ENCODE results near the gene WNK2.
A peak's percentile ranks its signal among the peaks of the same experiment; 100 is the strongest.

The WNK2 gene

DNA sequence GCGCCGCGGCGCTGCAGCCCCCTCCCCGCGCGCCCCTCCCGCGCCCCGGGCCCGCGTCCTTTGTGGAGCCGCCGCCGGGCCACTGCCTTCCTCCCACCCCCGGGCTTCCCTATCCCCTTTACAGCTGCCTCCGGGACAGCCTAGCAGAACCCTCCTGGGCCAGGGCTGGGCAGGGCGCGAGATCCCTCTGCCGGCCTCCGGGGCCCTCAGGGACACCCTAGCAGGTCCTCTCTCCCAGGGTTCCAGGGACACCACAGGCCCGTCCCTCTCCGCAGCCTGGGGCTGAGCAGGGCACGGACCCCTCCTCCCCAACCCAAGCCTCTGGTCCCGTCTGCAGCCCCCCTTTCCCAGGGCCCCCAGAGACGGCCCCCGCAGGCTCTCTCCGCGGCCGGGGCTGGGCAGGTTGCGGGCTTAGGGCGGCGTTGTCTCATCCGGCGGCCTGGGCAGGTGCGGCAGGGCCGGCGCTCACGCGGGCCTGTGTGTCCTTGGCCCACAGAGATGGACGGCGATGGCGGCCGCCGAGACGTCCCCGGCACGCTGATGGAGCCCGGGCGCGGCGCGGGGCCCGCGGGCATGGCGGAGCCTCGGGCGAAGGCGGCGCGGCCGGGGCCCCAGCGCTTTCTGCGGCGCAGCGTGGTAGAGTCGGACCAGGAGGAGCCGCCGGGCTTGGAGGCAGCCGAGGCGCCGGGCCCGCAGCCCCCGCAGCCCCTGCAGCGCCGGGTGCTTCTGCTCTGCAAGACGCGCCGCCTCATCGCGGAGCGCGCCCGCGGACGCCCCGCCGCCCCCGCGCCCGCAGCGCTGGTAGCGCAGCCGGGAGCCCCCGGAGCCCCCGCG is 710 bp downstream of the WNK2 start:
- Histone ChIP-seq H2BK5ac (ENCODE audit: low read length) (peak overlapping the region; percentile 50), H3K27ac (replicated peaks; ENCODE audit: low read length) (no peak overlapping the region), H3K4ac (ENCODE audit: low read length) (no peak overlapping the region), H2AK5ac (ENCODE audit: low read depth, low read length) (peak overlapping the region; percentile 77), H2AFZ (ENCODE audit: low read length) (peak overlapping the region; percentile 93), H3K4me2 (ENCODE audit: insufficient read depth, low read length, poor library complexity, severe bottlenecking) (peak overlapping the region; percentile 74), H3K4me1 (ENCODE audit: control insufficient read depth in 2 of 2, insufficient read depth in 1 of 2, low read depth in 1 of 2, low read length in 2 of 2) (peaks cover 13 to 27% of the 10 kb centered on the region in 2 donors), H2BK12ac (ENCODE audit: low read length) (no peak overlapping the region), H3K79me1 (ENCODE audit: low read depth, low read length) (peaks cover 7% of the 10 kb centered on the region), H4K91ac (ENCODE audit: low read depth, low read length, poor library complexity) (no peak overlapping the region), H3K23ac (ENCODE audit: low read depth, low read length, poor library complexity) (peak overlapping the region; percentile 70), H3K9me3 (replicated peaks in 1 of 2; ENCODE audit: control insufficient read depth in 2 of 2, insufficient read depth in 1 of 2, low read depth in 1 of 2, low read length in 2 of 2) (no peaks in the 10 kb centered on the region), H2BK120ac (ENCODE audit: low read depth, low read length) (no peak overlapping the region), H3K27me3 (ENCODE audit: control insufficient read depth in 3 of 3, insufficient read depth in 3 of 3, low read depth in 1 of 3, low read length in 3 of 3) (peaks cover 0 to 74% (median 48%) of the 10 kb centered on the region in 3 experiments), H3K18ac (ENCODE audit: low read length) (peak overlapping the region; percentile 94), H4K8ac (ENCODE audit: low read depth, low read length) (no peak overlapping the region), H3K9ac (ENCODE audit: low read depth, low read length, poor library complexity) (peak overlapping the region; percentile 88), H3K14ac (ENCODE audit: low read length) (peak overlapping the region; percentile 50), H2BK15ac (ENCODE audit: low read length) (no peak overlapping the region), H3K36me3 (replicated peaks in 1 of 2; ENCODE audit: control insufficient read depth in 2 of 2, insufficient read depth in 2 of 2, low read length in 2 of 2) (no peaks in the 10 kb centered on the region), H3K4me3 (ENCODE audit: low read length in 2 of 2) (peak overlapping the region; percentile 52 to 91)
- WGBS, 2 donors (ENCODE audit: extremely low coverage in 2 of 2, insufficient read length in 2 of 2, insufficient replicate concordance in 1 of 2): no CpG with 5 or more reads among the region's 97 CpGs
- DNase-seq (ENCODE audit: low spot score): peak; percentile 23

DNA sequence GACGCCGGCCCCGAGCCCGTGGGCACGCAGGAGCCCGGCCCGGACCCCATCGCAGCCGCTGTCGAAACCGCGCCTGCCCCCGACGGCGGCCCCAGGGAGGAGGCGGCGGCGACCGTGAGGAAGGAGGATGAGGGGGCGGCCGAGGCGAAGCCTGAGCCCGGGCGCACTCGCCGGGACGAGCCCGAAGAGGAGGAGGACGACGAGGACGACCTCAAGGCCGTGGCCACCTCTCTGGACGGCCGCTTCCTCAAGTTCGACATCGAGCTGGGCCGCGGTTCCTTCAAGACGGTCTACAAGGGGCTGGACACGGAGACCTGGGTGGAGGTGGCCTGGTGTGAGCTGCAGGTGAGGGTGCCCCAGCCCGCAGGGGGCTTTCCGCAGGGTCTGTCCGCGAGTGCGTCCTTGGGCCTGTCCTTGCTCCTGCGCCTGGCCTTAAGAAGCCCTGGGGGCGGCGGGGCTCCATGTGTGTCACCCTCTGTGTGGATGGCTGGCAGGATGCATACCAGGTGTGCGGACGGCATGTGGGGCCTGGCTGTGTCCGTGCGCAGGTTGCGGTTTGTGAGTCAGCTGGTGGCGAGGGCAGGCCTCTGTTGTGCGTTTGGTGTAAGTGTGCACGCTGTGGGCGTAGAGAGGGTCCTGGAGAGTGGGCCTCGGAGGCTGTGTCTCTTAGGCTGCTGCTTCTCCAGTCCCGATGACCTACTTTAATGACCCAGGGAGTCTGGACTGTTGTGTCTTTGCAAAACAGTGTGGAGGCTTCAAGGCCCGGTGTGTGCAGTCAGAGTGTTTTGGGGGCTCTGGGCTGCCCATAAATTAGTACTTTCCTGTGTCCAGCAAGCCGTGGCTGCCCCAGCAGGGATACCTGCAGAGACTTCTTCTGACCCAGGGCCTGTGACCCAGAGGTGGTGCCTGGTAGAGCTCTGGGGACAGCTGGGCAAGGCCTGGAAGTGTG is 1.6 kb downstream of the WNK2 start:
- no peak overlapping the region for H2BK15ac ChIP-seq (ENCODE audit: low read length)
- H3K79me1 ChIP-seq (ENCODE audit: low read depth, low read length): peaks cover 7% of the 10 kb centered on the region
- peak overlapping the region; percentile 50 for H2BK5ac ChIP-seq (ENCODE audit: low read length)
- H3K4ac ChIP-seq (ENCODE audit: low read length): no peak overlapping the region
- H4K91ac ChIP-seq (ENCODE audit: low read depth, low read length, poor library complexity): no peak overlapping the region
- H3K36me3 ChIP-seq (replicated peaks in 1 of 2; ENCODE audit: control insufficient read depth in 2 of 2, insufficient read depth in 2 of 2, low read length in 2 of 2): no peaks in the 10 kb centered on the region
- H3K18ac ChIP-seq (ENCODE audit: low read length): peak overlapping the region; percentile 40
- H3K4me1 ChIP-seq (ENCODE audit: control insufficient read depth in 2 of 2, insufficient read depth in 1 of 2, low read depth in 1 of 2, low read length in 2 of 2): peaks cover 13 to 27% of the 10 kb centered on the region in 2 donors
- peaks cover 0 to 72% (median 45%) of the 10 kb centered on the region in 3 experiments for H3K27me3 ChIP-seq (ENCODE audit: control insufficient read depth in 3 of 3, insufficient read depth in 3 of 3, low read depth in 1 of 3, low read length in 3 of 3)
- no peak overlapping the region for H4K8ac ChIP-seq (ENCODE audit: low read depth, low read length)
- H3K4me3 ChIP-seq (ENCODE audit: low read length in 2 of 2): peak overlapping the region in 1 of 2 donors; percentile 91
- H2AFZ ChIP-seq (ENCODE audit: low read length): peak overlapping the region; percentile 68
- H2BK120ac ChIP-seq (ENCODE audit: low read depth, low read length): no peak overlapping the region
- no peak overlapping the region for H3K14ac ChIP-seq (ENCODE audit: low read length)
- DNase-seq (ENCODE audit: low spot score): no peak
- WGBS, 2 donors (ENCODE audit: extremely low coverage in 2 of 2, insufficient read length in 2 of 2, insufficient replicate concordance in 1 of 2): no CpG with 5 or more reads among the region's 61 CpGs
- peak overlapping the region; percentile 1 for H3K23ac ChIP-seq (ENCODE audit: low read depth, low read length, poor library complexity)
- H3K9me3 ChIP-seq (replicated peaks in 1 of 2; ENCODE audit: control insufficient read depth in 2 of 2, insufficient read depth in 1 of 2, low read depth in 1 of 2, low read length in 2 of 2): no peaks in the 10 kb centered on the region
- H3K9ac ChIP-seq (ENCODE audit: low read depth, low read length, poor library complexity): peak overlapping the region; percentile 65
- no peak overlapping the region for H3K27ac ChIP-seq (replicated peaks; ENCODE audit: low read length)
- peak overlapping the region; percentile 77 for H2AK5ac ChIP-seq (ENCODE audit: low read depth, low read length)
- H2BK12ac ChIP-seq (ENCODE audit: low read length): no peak overlapping the region
- H3K4me2 ChIP-seq (ENCODE audit: insufficient read depth, low read length, poor library complexity, severe bottlenecking): peak overlapping the region; percentile 74

DNA sequence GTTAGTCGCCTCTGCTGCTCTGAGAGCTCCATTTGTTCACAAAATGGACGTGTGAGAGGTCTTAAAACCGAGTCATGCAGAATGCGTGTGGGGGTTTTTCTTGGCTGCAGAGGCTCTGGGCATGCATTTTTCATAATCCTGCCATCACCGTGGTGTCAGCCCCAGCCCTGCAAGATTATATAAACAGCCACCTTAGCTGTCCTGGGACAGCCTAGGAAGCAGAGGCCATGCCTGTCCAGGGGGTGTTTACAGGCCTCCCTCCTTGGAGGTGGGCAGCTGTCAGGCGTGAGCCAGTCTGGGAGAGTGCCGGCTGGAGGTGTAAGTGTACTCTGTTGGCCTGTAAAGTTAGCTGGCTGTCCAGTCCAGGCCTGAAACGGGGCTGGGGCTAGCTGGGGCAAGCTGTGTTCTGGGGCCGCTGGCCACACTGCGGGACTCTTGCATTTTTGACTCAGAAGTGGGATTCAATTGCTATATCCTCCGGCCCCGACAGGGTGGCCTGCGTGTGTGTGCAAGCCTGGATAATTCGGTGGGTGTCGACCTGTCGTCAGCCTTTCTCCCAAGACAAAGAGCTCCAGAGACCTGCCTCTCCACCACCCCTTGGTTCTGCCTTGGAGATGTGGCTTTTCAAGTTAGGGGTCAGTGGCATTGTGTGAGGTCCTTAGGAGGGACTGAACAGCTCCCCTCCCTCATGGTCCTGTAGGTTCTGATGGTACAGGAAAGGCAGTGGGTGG is 2.4 kb downstream of the WNK2 start:
- H3K9me3 ChIP-seq (replicated peaks in 1 of 2; ENCODE audit: control insufficient read depth in 2 of 2, insufficient read depth in 1 of 2, low read depth in 1 of 2, low read length in 2 of 2): no peaks in the 10 kb centered on the region
- H3K18ac ChIP-seq (ENCODE audit: low read length): peak overlapping the region; percentile 27
- no peak overlapping the region for H4K8ac ChIP-seq (ENCODE audit: low read depth, low read length)
- peak; percentile 26 for DNase-seq (ENCODE audit: low spot score)
- H3K4ac ChIP-seq (ENCODE audit: low read length): no peak overlapping the region
- H3K79me1 ChIP-seq (ENCODE audit: low read depth, low read length): peaks cover 7% of the 10 kb centered on the region
- H3K4me1 ChIP-seq (ENCODE audit: control insufficient read depth in 2 of 2, insufficient read depth in 1 of 2, low read depth in 1 of 2, low read length in 2 of 2): peaks cover 13 to 27% of the 10 kb centered on the region in 2 donors
- H3K36me3 ChIP-seq (replicated peaks in 1 of 2; ENCODE audit: control insufficient read depth in 2 of 2, insufficient read depth in 2 of 2, low read length in 2 of 2): no peaks in the 10 kb centered on the region
- H2AFZ ChIP-seq (ENCODE audit: low read length): peak overlapping the region; percentile 68
- H2AK5ac ChIP-seq (ENCODE audit: low read depth, low read length): peak overlapping the region; percentile 49
- peak overlapping the region; percentile 30 for H3K9ac ChIP-seq (ENCODE audit: low read depth, low read length, poor library complexity)
- no peak overlapping the region for H2BK12ac ChIP-seq (ENCODE audit: low read length)
- no CpG with 5 or more reads among the region's 16 CpGs for WGBS, 2 donors (ENCODE audit: extremely low coverage in 2 of 2, insufficient read length in 2 of 2, insufficient replicate concordance in 1 of 2)
- H3K27me3 ChIP-seq (ENCODE audit: control insufficient read depth in 3 of 3, insufficient read depth in 3 of 3, low read depth in 1 of 3, low read length in 3 of 3): peaks cover 0 to 66% (median 40%) of the 10 kb centered on the region in 3 experiments
- H2BK15ac ChIP-seq (ENCODE audit: low read length): no peak overlapping the region
- no peak overlapping the region for H4K91ac ChIP-seq (ENCODE audit: low read depth, low read length, poor library complexity)
- H2BK5ac ChIP-seq (ENCODE audit: low read length): no peak overlapping the region
- H2BK120ac ChIP-seq (ENCODE audit: low read depth, low read length): no peak overlapping the region
- H3K27ac ChIP-seq (replicated peaks; ENCODE audit: low read length): no peak overlapping the region
- no peak overlapping the region for H3K23ac ChIP-seq (ENCODE audit: low read depth, low read length, poor library complexity)
- H3K4me2 ChIP-seq (ENCODE audit: insufficient read depth, low read length, poor library complexity, severe bottlenecking): no peak overlapping the region
- H3K4me3 ChIP-seq (ENCODE audit: low read length in 2 of 2): no peak overlapping the region
- peak overlapping the region; percentile 31 for H3K14ac ChIP-seq (ENCODE audit: low read length)

All from neuronal stem cell (in vitro differentiated cells).